Stimulated activated CD4-positive, alpha-beta T cell treated with anti-CD3 and anti-CD28 coated beads, Interleukin-4, amount 100 ng/mL, for 1 hour (primary cell): ENCODE results near the gene CPNE4.
"Not testable (repeated sequence)": the region's sequence is repeated elsewhere in the genome, so short reads cannot be mapped to it uniquely, and the experiment has no call there.

Experiments used
- DNase-seq: peaks from one replicate; pipeline ENCODE4 v3.0.0-alpha.2; 2020

Gene CPNE4

GRCh38 chr3:131957980-131958379, 76.8 kb downstream of the CPNE4 start:
- no peak for DNase-seq

GRCh38 chr3:131957511-131957910, 77.3 kb downstream of the CPNE4 start:
- no peak for DNase-seq

- DNase-seq = no peak
Measured at GRCh38 chr3:131948806-131949205, 86.0 kb downstream of the CPNE4 start.

GRCh38 chr3:131944676-131945075, 90.1 kb downstream of the CPNE4 start:
- DNase-seq = no peak

GRCh38 chr3:131933665-131934064, 101.1 kb downstream of the CPNE4 start:
- no peak for DNase-seq

GRCh38 chr3:131928593-131928992, 106.2 kb downstream of the CPNE4 start:
- no peak for DNase-seq

GRCh38 chr3:131925571-131925970, 109.2 kb downstream of the CPNE4 start:
- no peak for DNase-seq

- DNase-seq = no peak
Measured at GRCh38 chr3:131922356-131922755, 112.5 kb downstream of the CPNE4 start.

- DNase-seq = no peak
Measured at GRCh38 chr3:131917006-131917405, 117.8 kb downstream of the CPNE4 start.

GRCh38 chr3:131914090-131914691, 120.6 kb downstream of the CPNE4 start:
- no peak for DNase-seq

- DNase-seq = no peak
Measured at GRCh38 chr3:131912255-131912654, 122.6 kb downstream of the CPNE4 start.

GRCh38 chr3:131907796-131908195, 127.0 kb downstream of the CPNE4 start:
- no peak for DNase-seq

- DNase-seq = no peak
Measured at GRCh38 chr3:131903988-131904415, 130.8 kb downstream of the CPNE4 start.

GRCh38 chr3:131901686-131902085, 133.1 kb downstream of the CPNE4 start:
- no peak for DNase-seq

- DNase-seq = no peak
Measured at GRCh38 chr3:131900891-131901290, 133.9 kb downstream of the CPNE4 start.

- DNase-seq = no peak
Measured at GRCh38 chr3:131899021-131899420, 135.8 kb downstream of the CPNE4 start.

- DNase-seq = no peak
Measured at GRCh38 chr3:131898346-131898745, 136.5 kb downstream of the CPNE4 start.

- DNase-seq = no peak
Measured at GRCh38 chr3:131896285-131896684, 138.5 kb downstream of the CPNE4 start.

GRCh38 chr3:131895766-131896165, 139.0 kb downstream of the CPNE4 start:
- DNase-seq = no peak

GRCh38 chr3:131892331-131892730, 142.5 kb downstream of the CPNE4 start:
- DNase-seq = no peak

- DNase-seq = not testable (repeated sequence)
Measured at GRCh38 chr3:131885871-131886270, 148.9 kb downstream of the CPNE4 start.

- DNase-seq = no peak
Measured at GRCh38 chr3:131883711-131884407, 151.0 kb downstream of the CPNE4 start.

GRCh38 chr3:131883086-131883485, 151.7 kb downstream of the CPNE4 start:
- no peak for DNase-seq

- DNase-seq = no peak
Measured at GRCh38 chr3:131881777-131882176, 153.0 kb downstream of the CPNE4 start.

GRCh38 chr3:131880948-131881347, 153.9 kb downstream of the CPNE4 start:
- DNase-seq = no peak
